Stimulated activated CD4-positive, alpha-beta T cell treated with anti-CD3 and anti-CD28 coated beads, Interleukin-1b, Interleukin-23, amount 100 ng/mL, for 1 hour (primary cell): ENCODE data around the gene SLC38A8.

ENCODE experiments used
- DNase-seq, 2 donors: peaks; one replicate each; pipeline ENCODE4 v3.0.0-alpha.2; 2020; ENCODE audit warnings: low read depth in 2 of 2

Gene SLC38A8

GRCh38 chr16:84032458-84033178, 10.0 kb downstream of the SLC38A8 start:
- no peak for DNase-seq

GRCh38 chr16:84031556-84031955, 11.0 kb downstream of the SLC38A8 start:
- DNase-seq, result no peak

GRCh38 chr16:84029297-84030047, 13.1 kb downstream of the SLC38A8 start:
- no peak for DNase-seq

GRCh38 chr16:84027625-84028024, 15.0 kb downstream of the SLC38A8 start:
- no peak for DNase-seq

GRCh38 chr16:84026606-84027005, 16.0 kb downstream of the SLC38A8 start:
- no peak for DNase-seq

- no peak for DNase-seq
Observed at GRCh38 chr16:84024854-84025253, 17.7 kb downstream of the SLC38A8 start.

GRCh38 chr16:84022644-84023043, 20.0 kb downstream of the SLC38A8 start:
- DNase-seq, result no peak

- no peak for DNase-seq
Observed at GRCh38 chr16:84021488-84021887, 21.1 kb downstream of the SLC38A8 start.

GRCh38 chr16:84020353-84020752, 22.2 kb downstream of the SLC38A8 start:
- no peak for DNase-seq

- no peak for DNase-seq
Observed at GRCh38 chr16:84018710-84019109, 23.9 kb downstream of the SLC38A8 start.

GRCh38 chr16:84016477-84016876, 26.1 kb downstream of the SLC38A8 start:
- DNase-seq, result no peak

GRCh38 chr16:84015399-84015798, 27.2 kb downstream of the SLC38A8 start:
- no peak for DNase-seq

GRCh38 chr16:84014570-84015327, 27.8 kb downstream of the SLC38A8 start:
- DNase-seq, result no peak

- DNase-seq, result peak in 1 of 2 donors; percentile 19
Observed at GRCh38 chr16:84013787-84014569, 28.6 kb downstream of the SLC38A8 start.

- no peak for DNase-seq
Observed at GRCh38 chr16:84009282-84009681, 33.3 kb downstream of the SLC38A8 start.

GRCh38 chr16:84007965-84008364, 34.6 kb downstream of the SLC38A8 start:
- no peak for DNase-seq

GRCh38 chr16:84007520-84007919, 35.1 kb downstream of the SLC38A8 start:
- DNase-seq, result no peak

- DNase-seq, result no peak
Observed at GRCh38 chr16:84005391-84005790, 37.2 kb downstream of the SLC38A8 start.

GRCh38 chr16:84004442-84004841, 38.2 kb downstream of the SLC38A8 start:
- DNase-seq, result no peak

- DNase-seq, result no peak
Observed at GRCh38 chr16:84003038-84003437, 39.6 kb downstream of the SLC38A8 start.

GRCh38 chr16:84001726-84002125, 40.9 kb downstream of the SLC38A8 start:
- DNase-seq, result no peak
